Stimulated activated CD4-positive, alpha-beta T cell treated with anti-CD3 and anti-CD28 coated beads, Interleukin-4, amount 100 ng/mL, for 48 hours (primary cell): ENCODE measurements around the gene FLT4.
"Not testable (repeated sequence)": the region's sequence is repeated elsewhere in the genome, so short reads cannot be mapped to it uniquely, and the experiment has no call there.

Source experiments
- DNase-seq, 2 donors: peaks; one replicate each; pipeline ENCODE4 v3.0.0-alpha.2; 2020; ENCODE audit warnings: low read depth in 2 of 2

FLT4 gene

DNA sequence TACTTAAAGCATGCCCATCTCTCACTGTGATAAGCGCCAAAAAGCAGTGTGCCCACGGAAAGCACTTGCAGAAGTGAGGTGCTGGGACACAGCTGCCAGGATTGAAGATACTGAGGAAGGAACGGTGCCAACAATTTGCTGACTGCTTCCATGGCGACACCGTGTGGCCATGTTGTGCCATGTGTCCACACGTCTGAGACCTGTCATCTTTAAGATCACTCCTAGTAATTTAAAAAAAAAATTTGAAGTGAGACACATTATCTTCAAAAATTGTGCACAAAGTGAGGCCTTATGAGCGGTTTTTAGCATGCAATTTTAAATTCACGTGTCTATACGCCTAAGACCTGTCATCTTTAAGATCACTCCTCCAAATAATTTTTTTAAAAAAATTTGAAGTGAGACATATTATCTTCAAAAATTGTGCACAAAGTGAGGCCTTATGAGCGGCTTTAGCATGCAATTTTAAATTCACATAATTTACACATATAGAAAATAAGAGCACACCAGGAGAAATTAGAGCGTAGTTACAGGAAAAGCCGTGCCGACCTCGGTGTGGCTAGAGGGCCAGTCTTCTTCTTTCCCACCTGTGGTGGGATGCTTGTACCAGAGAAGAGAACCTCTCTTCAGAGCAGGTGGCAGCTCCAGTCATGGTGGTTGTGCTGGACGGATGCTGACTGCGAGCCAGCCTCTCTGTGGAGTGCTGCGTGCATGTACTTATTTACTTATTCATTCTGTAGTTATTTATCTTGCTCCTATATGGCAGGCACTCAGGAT is 21.4 kb upstream of the FLT4 start:
- DNase-seq: peak in 1 of 2 donors; percentile 28

DNA sequence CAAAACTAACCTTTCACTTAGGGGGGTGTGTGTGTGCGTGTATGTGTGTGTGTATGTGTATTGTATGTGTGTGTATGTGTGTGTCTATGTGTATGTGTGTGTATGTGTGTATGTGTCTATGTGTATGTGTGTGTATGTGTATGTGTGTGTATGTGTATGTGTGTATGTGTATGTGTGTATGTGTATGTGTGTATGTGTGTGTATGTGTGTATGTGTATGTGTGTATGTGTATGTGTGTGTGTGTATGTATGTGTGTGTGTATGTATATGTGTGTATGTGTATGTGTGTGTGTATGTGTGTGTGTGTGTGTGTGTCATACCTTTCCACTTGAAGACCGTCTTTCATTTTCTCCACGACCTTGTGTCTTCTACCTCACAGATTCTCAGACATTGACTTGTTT is 20.8 kb upstream of the FLT4 start:
- no peak for DNase-seq

DNA sequence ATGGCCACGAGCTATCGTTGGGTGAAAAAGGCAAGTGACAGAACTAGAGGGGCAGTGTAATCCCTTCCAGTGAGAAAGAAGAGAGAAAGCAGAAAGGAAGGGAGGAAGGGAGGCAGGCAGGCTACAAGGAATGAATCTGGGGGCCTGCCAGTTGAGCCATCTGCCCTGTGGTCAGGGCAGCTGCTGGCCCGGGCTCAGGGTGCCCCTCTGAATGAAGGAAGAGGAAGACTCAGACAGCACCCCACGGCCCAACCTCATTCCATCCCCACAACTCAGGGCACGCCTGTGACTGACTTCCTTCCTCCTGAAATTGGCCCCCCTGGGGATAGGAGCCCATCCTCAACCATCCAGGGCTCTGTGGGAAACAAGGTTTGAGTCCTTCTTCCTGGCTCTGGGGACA is 20.3 kb upstream of the FLT4 start:
- no peak for DNase-seq

- no peak for DNase-seq
Measured at GRCh38 chr5:180668835-180669596, 19.6 kb upstream of the FLT4 start.

DNA sequence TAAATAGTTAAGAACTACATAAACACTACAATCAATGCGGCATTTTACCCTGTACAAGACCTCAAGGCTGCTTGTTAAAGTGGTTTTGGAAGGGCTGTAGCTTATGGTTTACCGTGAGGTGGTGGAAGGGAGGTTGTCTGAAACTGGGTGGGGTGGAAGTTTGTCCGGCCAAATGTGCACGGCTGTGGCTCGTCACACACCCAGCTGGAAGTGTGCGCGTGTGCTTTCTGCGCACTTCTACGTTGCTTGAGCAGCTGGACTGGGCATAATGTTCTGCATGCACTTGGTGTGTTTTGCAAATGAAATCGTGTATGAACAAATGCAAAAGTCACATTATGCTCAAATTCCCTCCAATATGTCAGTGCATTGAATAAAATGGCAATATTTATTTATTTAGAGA is 17.4 kb upstream of the FLT4 start:
- no peak for DNase-seq

DNA sequence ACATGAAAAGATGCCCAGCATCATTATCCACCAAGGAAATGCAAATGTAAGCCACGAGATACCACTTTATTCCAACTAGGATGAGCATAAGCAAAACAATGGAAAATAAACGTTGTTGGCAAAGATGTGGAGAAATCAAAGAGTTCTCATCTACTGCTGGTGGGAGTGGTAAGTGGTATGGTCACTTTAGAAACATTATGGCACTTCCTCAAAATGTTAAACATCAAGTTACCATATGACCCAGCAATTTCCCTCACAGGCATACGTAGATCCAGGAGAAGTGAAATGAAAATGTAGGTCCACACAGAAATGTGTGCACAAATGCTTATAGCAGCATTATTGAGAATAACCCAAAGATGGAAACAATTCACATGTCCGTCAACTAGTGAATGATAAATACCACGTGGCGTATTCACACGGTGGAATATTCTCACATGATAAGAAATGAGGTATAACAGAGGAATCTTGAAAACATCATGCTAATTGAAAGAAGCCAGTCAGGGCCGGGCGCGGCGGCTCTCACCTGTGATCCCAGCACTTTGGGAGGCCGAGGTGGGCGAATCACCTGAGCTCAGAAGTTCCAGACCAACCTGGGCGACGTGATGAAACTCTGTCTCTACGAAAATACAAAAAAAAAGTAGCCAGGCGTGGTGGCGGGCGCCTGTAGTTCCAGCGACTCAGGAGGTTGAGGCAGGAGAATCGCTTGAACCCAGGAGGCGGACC is 16.4 kb upstream of the FLT4 start:
- DNase-seq: no peak

GRCh38 chr5:180658774-180659564 is 9.6 kb upstream of the FLT4 start:
- DNase-seq: no peak

DNA sequence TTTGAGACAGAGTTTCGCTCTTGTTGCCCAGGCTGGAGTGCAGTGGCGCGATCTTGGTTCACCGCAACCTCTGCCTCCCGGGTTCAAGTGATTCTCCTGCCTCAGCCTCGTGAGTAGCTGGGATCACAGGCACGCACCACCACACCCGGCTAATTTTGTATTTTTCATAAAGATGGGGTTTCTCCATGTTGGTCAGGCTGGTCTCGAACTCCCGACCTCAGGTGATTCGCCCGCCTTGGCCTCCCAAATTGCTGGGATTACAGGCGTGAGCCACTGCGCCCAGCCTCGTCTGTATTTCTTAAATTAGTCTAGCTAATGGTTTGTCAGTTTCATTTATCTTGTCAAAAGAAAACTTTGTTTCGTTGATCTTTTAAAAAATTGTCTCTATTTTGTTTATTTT is 5.8 kb upstream of the FLT4 start:
- not testable (repeated sequence) for DNase-seq

GRCh38 chr5:180652771-180653170 is 3.4 kb upstream of the FLT4 start:
- no peak for DNase-seq

GRCh38 chr5:180652346-180652745 is 2.9 kb upstream of the FLT4 start:
- no peak for DNase-seq

DNA sequence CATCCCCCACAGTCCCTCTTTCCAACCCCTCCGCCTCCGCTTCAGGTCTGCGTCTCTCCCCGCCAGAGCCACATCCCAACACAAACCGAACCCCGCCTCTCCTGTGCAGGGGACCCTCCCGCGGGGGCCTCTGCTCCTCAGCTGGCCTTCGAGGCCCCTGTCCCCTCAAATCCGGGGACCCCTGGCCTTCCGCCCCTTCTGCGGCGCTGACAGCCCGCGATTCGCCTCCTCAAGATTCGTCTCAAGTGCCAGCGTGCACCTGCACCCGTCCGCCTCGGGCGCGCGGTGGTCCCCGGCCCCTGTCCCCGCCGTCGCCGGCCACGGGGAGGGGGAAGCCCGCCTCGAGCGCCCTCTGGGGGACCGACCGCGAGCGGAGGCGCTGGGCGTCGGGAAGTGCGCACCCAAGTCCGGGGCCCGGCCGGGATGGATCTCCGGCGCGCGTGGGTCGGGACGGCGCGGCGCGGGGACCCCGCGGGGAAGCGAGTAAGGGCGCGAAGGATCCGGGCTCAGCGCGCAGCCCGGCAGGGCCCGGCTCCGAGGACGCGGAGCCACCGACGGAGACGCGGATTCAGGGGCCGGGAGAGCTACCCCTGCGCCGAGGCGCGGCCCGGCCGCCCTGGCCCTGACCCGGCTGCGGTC is 623 bp downstream of the FLT4 start:
- no peak for DNase-seq

- DNase-seq: no peak
Measured at GRCh38 chr5:180647941-180648500, 1.4 kb downstream of the FLT4 start.

DNA sequence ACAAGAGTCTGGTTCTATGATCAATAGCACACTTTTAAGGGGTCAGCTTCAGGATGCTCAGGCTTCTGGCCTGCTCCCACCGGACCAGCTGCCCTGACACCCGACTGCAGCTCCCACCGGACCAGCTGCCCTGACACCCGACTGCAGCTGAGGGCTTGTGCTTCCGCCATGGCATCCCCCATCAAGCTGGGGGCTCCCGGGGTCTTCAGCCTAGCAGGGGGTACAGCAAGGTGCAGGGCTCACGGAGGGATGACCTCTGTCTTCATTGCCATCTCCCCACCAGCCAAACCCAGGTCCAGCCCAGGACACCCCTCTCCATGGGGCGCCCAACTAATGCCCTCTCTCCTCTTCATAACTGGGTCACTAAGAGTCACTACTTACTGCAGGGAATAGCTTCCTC is 1.9 kb downstream of the FLT4 start:
- no peak for DNase-seq

DNA sequence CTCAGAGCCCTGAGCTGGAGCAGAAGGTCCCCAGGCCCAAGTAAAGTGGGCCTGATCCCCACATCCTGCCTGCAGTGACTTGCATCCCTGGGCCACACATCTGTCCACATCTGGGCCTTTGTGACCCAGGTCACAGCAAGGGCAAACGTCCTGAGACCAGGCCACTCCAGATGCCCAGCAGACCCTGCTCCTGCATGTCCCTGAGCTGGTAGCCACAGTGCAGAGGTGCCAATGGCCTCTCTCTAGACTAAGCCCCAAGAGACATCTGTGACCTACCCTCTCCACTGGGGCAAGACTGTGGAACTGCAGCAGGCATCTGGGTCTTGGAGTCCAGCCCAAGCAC is 2.5 kb downstream of the FLT4 start:
- DNase-seq: no peak

DNA sequence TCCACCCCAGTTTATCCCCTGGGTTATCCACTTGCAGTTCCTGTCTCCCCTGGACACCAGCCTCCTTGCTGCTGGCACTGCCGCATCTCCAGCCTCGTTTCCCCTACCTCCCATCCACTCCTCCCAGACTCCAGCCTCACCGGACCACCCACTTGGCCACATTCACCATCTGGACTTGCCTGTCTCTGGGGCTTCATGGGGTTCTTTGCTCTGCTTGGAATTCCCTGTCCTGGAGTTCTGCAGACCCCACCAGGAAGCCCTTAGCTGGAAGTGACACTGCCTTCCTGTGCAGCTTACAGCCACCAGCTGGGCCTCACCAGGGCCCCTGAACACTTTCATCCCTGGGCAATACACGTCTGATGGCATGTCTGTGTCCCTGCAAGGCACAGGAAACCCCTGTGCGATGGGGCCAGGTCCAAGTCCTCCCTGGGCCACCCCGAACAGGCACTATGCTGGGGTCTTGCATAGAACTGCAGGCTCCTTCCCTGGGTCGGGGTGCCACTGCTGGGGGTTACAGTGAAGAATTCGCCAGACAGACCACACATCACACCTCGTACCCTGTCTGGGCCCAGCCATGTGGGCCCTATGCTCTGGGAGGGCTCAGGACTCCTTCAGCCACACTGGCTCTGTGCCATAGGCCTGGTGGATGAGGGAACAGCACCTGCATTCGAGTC is 3.0 kb downstream of the FLT4 start:
- no peak for DNase-seq

DNA sequence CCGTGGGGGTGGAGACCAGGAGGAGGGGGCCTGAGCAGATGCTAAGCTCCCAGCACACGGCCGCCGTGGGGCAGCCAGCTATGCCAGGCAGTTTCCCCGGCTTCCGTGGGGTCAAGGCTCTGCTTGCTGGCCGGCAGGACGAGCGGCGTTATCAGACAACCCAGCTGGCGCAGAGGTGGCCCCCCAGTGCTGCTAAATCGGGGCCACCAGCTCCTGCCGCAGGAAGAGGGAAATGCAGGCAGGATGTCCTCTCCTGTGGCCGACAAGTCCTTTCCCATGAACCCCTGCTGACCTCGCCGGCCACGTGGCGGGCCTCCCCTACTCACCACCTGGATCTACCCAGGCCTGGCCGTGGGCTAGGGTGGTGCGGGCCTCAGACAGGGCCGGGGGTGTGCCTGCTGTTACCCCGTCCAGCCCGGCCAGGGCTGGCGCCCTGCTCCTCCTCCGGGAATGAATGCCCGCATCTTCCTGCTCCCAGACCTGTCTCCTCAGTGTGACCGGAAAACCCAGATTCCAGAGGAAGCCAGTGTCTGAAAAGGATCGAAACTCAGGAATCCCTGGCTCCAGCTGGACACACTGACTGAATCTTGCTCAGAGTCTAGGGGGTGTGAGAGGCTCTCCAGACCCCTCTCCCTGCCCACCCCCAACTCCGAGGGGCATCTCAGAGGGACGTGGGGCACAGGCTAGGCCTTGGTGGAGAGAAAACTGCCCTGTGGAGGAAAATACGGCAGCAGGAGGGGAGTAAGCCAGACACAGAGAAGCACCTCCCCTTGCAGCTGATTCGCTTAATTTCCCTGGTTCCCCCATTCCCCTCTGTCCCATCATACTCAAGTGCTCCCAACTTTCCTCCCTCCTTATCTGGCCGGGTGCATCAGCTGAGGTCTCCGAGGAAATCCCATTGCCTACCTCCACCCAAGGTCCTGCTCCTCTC is 3.9 kb downstream of the FLT4 start:
- no peak for DNase-seq

DNA sequence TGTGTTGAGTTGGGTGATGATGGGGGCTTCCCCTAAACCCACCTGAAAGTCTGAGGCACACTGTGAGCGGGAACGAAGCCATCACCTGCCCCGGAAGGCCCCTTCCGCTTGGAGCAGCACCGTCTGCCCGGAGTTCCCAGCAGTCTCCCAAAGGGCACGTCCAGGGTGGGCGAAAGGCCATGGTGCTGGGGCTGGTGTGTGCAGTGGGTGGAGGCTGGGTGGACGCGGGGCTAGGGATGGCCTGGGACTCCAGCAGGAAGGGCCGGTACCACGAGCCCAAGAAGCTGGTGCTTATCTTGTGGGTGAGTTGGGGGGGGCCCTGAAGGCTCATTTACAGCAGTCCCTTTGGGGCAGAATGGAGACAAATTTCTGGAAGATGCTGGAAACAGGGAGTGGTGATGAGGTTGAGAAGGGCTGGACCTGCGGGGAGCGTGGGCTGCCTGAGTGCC is 4.6 kb downstream of the FLT4 start:
- DNase-seq: no peak

DNA sequence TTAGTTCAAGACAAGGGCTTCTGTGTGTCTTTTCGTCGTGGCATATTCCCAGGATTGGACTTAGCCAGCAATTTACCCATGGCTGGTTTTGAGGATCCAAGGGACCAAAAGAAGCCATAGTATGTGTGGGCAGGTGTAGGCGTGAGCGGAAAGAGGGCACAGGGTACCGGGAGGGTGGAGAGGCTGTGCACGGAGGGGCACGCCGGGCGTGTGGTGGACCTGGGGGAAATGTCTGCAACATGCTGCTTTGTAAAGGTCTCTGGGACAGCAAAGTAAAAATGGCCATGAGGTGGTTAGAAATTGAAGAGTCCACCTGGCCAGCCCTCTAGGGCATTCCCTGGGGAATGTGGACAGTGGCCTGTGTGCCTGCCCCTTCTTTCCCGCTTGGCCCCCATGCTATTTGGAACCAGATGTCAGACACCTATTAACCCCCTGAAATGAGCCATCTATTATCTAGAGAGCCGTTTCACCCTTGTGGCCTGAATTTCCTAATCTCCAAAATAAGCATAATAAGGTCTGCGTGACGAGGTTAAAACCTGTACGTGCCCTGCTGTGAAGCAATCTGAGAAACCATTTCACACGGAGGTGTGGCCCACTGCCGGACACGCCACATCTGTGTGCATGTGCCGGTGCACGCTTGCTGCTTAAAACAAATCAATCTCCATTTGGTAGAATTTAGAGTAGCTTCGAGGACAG is 5.1 kb downstream of the FLT4 start:
- no peak for DNase-seq
